GM11168 (cell line): ENCODE data around the gene AKR1C2.
"Not testable (repeated sequence)": the region's sequence is repeated elsewhere in the genome, so short reads cannot be mapped to it uniquely, and the experiment has no call there.

Experiments
- in situ Hi-C: fragments of 300-500 bp; cut with MboI; formaldehyde crosslinking; loops from one replicate; pipeline ENCODE4 v1.12.0; 2022; ENCODE audit warnings: low sequenced_read_pairs; ENCODE audit not compliant: unreplicated experiment

The AKR1C2 gene

GRCh38 chr10:5003127-5004029 is at the start of gene AKR1C2:
AKR1C2 (minus strand) TSS chr10:5003857; CDS start chr10:5003835, 22 bp downstream.
- in situ Hi-C loops = not testable (repeated sequence)

- in situ Hi-C loops = not testable (repeated sequence)
These were observed 49.4 kb upstream of the AKR1C2 start for GRCh38 chr10:5052951-5053500.

- in situ Hi-C loops = no loop called here
These were observed 44.4 kb upstream of the AKR1C2 start for GRCh38 chr10:5047912-5048628.

- in situ Hi-C loops = not testable (repeated sequence)
These were observed 43.4 kb upstream of the AKR1C2 start for GRCh38 chr10:5047055-5047454.

- in situ Hi-C loops = no loop called here
These were observed 42.8 kb upstream of the AKR1C2 start for GRCh38 chr10:5046410-5046809.

- in situ Hi-C loops = no loop called here
These were observed 41.4 kb upstream of the AKR1C2 start for GRCh38 chr10:5045095-5045494.

- in situ Hi-C loops = no loop called here
These were observed 40.1 kb upstream of the AKR1C2 start for GRCh38 chr10:5043716-5044115.

- in situ Hi-C loops = no loop called here
These were observed 39.3 kb upstream of the AKR1C2 start for GRCh38 chr10:5042922-5043321.

- in situ Hi-C loops = no loop called here
These were observed 37.9 kb upstream of the AKR1C2 start for GRCh38 chr10:5041471-5042023.

GRCh38 chr10:5040781-5041470 is 37.3 kb upstream of the AKR1C2 start:
- in situ Hi-C loops = no loop called here

GRCh38 chr10:5040010-5040673 is 36.5 kb upstream of the AKR1C2 start:
- in situ Hi-C loops = no loop called here

- in situ Hi-C loops = no loop called here
These were observed 35.1 kb upstream of the AKR1C2 start for GRCh38 chr10:5038733-5039132.

GRCh38 chr10:5038101-5038500 is 34.4 kb upstream of the AKR1C2 start:
- in situ Hi-C loops = no loop called here

- in situ Hi-C loops = no loop called here
These were observed 32.9 kb upstream of the AKR1C2 start for GRCh38 chr10:5036511-5036910.

- in situ Hi-C loops = no loop called here
These were observed 31.7 kb upstream of the AKR1C2 start for GRCh38 chr10:5035356-5035755.

- in situ Hi-C loops = no loop called here
These were observed 30.9 kb upstream of the AKR1C2 start for GRCh38 chr10:5034588-5034987.

- in situ Hi-C loops = no loop called here
These were observed 29.6 kb upstream of the AKR1C2 start for GRCh38 chr10:5033061-5033778.

GRCh38 chr10:5032444-5032843 is 28.8 kb upstream of the AKR1C2 start:
- in situ Hi-C loops = not testable (repeated sequence)

GRCh38 chr10:5031588-5031987 is 27.9 kb upstream of the AKR1C2 start:
- in situ Hi-C loops = not testable (repeated sequence)
